ENCODE data around the gene LRRC15.

LRRC15 gene

GRCh38 chr3:194384569-194385001 lies 15.0 kb upstream of the LRRC15 start:
- DNase-seq: no peak

DNA sequence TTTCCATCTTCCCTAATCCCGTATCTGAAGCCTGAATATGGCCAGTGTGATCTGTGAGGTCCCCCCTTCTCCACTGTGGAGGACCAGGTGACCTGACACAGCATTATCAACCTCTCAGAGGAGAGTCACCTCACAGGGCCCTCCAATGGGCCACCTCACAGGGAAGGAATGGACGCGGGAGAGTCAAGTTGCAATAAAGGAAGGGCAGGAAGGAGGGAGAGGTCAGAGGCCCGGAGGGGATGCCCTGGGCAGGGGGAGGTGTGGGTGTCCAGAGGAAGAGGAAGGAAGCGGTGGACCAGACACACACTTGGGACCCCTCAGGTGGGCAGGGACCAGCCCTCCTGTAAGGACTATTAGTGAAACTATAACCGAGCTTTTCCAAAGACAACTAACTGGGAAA lies 14.6 kb upstream of the LRRC15 start:
- no peak for DNase-seq

GRCh38 chr3:194383276-194383940 lies 13.9 kb upstream of the LRRC15 start:
- peak in 1 of 3 experiments; percentile 58 for DNase-seq

DNA sequence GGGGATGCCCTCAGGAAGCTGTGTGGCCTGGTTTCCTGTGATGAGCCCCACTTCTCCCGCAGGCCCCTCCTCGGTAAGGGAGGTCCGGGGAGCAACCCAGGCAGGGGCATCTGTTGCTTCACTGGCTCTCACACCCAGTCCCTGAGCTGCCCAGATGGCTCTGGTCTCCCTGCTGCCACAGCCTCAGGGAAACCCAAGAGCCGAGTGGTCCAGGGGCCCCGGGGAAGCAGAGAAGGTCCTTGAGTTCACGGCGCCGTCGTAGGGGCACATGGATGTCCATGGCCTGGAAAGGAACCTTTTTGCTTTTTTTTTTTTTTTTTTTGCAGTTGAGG lies 13.3 kb upstream of the LRRC15 start:
- no peak for DNase-seq

DNA sequence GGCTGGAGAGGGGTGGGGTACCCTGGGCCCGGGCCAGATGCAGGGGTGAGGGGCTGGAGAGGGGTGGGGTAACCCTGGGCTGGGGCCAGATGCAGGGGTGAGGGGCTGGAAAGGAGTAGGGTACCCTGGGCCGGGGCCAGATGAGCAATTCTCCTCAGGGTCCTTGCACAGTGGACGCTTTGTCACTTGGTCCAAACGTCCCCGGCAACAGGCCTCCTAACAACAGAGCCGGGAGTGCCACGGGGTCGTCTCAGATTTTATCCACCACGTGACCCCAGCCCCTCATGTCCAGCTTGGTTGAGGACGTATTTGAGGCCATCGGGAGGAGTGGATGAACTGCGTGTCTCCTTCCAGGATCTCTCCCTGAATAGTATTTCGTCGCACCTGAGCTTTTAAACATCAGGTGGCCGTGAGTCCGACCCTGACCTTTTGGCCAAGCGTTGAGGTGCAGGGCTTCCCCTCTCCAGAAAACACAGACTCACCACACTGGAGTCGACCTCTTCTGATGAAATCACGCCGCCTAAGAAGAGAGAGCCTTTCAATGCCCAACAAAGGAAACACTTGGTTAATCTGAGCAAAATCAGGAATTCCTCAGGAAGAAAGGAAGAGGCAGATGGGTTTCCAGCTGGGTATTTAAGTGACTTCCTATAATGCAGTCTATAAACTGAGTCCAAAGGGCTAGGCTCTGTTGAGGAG lies 12.8 kb upstream of the LRRC15 start:
- DNase-seq: no peak

DNA sequence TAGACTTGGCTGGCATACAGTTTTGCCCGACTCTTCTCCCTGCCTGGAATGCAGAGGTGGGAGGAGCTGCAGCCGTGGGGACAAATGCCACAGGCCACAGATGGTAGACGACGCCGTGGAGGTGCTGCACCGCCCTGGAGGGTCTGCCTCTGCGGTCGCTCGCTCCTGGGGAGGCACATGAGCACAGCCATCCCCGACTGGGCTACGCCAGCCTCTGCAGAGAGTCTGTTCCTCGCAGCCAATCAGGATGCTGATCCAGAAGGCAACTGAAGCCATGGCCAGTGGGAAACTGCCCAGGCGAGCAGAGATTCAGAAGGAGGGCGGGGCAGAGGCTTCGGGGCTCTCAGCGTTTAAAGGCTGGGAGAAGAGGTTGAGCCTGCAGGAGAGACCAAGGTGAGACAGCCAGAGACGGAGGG lies 11.9 kb upstream of the LRRC15 start:
- DNase-seq: no peak

DNA sequence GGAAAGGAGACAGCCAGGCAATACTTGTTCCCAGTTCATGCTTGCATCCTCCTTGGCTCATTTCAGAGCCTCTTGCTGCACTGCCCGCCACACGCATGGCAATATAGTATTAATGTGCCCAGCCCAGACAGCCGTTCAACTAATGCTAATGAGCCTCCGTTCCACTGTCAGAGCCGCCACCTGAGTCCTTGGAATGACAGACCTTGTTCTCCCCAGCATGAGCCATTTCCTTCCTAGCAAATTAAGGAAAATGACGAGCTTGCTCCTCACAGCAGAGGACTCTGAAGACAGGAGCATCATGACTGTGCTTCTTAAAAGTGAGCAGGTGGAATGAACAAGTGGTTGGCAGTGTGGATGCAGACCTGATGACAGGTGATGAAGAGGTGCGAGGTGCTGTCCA lies 10.8 kb upstream of the LRRC15 start:
- peak in 2 of 3 experiments; percentile 41 to 65 for DNase-seq

DNA sequence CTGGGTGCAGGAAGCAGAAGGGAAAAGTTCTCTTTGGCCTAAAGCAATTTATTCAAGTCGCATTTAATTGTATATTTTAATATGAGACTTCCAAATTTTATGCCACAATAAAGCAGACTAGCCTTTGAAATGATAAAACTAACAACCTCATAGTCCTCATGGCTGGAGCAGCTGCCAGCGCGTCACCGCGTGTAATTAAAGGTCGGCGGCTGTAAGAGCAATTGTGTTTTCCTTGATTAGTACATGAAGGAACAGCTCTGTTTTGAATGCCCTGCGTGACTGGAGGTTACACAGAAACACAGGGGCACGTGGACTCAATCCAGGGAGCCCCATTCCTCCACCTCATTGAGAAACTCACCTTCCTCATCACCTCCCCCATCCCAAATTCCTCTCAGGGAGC lies 10.1 kb upstream of the LRRC15 start:
- DNase-seq: peak in 2 of 3 experiments; percentile 71 to 86

DNA sequence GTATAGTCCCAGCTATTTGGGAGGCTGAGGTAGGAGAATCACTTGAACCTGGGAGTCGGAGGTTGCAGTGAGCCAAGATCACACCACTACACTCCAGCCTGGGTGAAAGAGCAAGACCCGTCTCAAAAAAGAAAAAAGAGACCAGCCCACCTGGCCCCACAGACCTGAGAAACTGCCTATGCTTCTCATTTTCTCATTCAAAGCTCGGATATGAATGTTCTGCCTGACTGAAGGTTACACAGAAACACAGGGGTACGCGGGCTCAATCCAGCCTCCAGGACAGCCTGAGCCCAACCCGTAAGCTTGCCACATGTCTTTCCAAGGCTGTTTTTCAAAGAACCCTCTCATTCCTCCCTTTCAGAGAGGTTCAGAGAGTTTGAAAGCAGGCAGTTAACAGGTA lies 9.7 kb upstream of the LRRC15 start:
- no peak for DNase-seq

GRCh38 chr3:194377708-194378107 lies 8.2 kb upstream of the LRRC15 start:
- DNase-seq: no peak

DNA sequence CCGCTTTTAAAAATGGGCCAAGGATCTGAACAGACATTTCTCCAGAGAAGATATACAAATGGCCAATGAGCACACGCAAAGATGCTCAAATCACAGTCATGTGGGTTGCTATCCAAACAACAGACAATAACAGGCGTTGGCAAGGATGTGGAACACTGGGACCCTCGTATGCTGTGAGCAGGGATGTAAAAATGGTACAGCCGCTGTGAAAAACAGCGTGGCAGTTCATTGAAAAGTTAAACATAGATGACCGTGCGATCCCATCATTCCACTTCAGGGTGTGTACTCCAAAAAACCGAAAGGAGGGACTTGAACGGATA lies 6.7 kb upstream of the LRRC15 start:
- DNase-seq: no peak

DNA sequence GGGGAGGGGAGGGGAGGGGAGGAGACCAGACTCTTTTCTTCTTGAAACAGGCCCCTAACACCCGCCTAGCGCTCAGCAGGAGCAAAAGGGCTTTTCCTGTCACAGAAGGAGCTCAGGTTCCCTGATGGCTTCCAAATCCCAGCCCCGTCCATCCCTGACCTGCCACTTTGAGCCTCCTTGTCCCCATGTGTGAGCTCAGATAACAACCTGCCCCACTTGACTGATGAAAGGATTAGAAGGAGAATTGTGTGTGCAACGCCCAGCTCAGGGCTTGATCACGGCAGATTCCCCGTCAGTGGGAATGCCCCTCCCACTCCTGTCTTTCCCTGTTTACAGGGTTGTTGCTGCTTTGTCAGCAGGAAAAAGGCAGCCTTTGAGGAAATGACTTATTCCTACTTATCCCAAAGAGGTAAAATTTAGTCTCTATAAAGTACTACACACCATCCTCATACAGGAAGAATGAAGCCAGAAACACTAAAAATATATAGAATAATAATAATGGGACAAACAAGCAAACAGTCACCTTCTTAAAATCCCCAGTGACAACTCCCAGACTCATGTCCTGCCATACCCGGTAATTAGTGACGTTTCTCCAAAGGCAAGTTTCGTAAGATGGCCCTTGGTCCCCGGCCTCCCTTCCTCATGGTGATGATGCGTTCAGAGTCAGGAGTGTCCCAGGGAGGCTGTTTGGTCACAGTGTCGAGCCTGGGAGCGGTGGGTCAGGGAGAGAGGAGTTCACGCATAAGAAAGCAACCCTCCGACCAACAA lies 6.1 kb upstream of the LRRC15 start:
- DNase-seq: peak; percentile 62 to 85 (median 72)

- no peak for DNase-seq
These were observed 5.4 kb upstream of the LRRC15 start for GRCh38 chr3:194374935-194375334.

DNA sequence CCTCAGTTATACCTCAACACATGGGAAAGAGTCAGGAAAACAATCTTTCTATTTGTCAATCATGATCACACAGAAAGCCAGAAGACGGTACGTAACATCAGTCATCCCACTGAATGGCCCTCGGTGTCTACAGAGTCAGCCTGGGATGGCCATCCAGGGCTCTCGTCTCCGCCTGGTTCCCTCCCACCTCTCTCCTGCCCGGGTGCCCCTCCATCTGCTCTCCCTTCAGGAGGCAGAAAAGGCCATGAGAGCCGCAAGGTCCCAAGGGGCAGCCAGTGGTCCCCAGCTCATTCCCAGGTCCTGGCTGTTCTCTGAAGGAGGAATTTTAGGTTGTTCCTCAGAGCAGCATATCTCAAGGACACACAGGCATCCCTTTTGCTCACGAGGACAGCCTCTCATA lies 4.4 kb upstream of the LRRC15 start:
- no peak for DNase-seq

GRCh38 chr3:194373028-194373427 lies 3.5 kb upstream of the LRRC15 start:
- no peak for DNase-seq

- peak in 2 of 3 experiments; percentile 62 to 75 for DNase-seq
These were observed 1.2 kb upstream of the LRRC15 start for GRCh38 chr3:194370753-194371152.

- DNase-seq: no peak
These were observed 625 bp downstream of the LRRC15 start for GRCh38 chr3:194368918-194369317.

GRCh38 chr3:194367992-194368841 lies 1.3 kb downstream of the LRRC15 start:
- peak in 2 of 3 experiments; percentile 37 to 63 for DNase-seq

GRCh38 chr3:194365978-194366490 lies 3.5 kb downstream of the LRRC15 start:
- no peak for DNase-seq

- no peak for DNase-seq
These were observed 4.0 kb downstream of the LRRC15 start for GRCh38 chr3:194365526-194365925.

GRCh38 chr3:194364652-194365434 lies 4.7 kb downstream of the LRRC15 start:
- peak; percentile 24 to 99 (median 98) for DNase-seq

- DNase-seq: peak in 2 of 3 experiments; percentile 83 to 89
These were observed 5.3 kb downstream of the LRRC15 start for GRCh38 chr3:194364314-194364651.

All from NCI-H1417 (cell line).